GM21576 (cell line): ENCODE measurements around the gene FFAR2.
A peak's percentile ranks its signal among the peaks of the same experiment; 100 is the strongest.
"Not testable (repeated sequence)": the region's sequence is repeated elsewhere in the genome, so short reads cannot be mapped to it uniquely, and the experiment has no call there.

ENCODE experiments used
- ATAC-seq: cut with Tn5 transposase; IDR thresholded peaks from one replicate; pipeline ENCODE4 v1.9.1; 2021; ENCODE audit warnings: mild to moderate bottlenecking, moderate library complexity; ENCODE audit not compliant: unreplicated experiment

Gene FFAR2

GRCh38 chr19:35447606-35448469 is at the start of gene FFAR2:
FFAR2 (plus strand) TSS chr19:35448257; CDS start chr19:35449715, 1,458 bp downstream.
- ATAC-seq, result no peak

DNA sequence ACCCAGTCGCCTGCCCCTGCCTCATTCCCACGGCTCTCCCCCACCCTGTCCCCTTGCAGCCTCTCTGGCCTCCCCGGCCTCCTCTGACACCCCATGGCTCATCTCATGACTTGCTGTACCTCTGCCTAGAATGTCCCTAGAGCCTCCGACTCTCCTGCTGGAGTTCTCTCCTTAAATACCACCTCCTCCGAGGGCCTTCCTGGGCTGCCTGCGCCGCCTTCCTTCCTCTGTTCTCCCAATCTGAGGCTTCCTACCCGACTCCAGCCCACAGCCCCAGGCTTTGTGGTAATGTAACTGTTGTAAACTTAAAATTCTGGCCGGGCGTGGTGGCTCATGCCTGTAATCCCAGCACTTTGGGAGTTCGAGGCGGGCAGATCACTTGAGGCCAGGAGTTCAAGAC is 49.5 kb upstream of the FFAR2 start:
- ATAC-seq, result no peak

DNA sequence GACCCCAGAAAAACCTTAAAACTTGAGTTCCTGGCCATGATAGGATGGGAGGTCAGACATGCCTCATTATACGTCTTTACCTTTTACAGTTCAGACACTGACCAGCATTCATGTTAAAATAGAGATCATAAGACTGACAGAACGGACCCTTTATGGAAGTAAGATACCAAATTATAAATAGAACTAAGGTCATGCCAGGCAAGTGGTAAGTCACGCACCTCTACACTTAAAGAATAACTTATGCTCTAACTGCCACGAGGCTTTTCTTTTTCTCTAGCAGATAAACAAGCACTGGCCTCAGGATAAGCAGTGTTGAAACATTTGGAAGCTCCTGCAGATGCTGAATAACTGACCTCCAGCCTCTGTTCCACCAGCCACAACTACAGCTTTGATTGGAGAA is 48.8 kb upstream of the FFAR2 start:
- ATAC-seq, result no peak

GRCh38 chr19:35399948-35400772 is 47.9 kb upstream of the FFAR2 start:
- ATAC-seq, result no peak

DNA sequence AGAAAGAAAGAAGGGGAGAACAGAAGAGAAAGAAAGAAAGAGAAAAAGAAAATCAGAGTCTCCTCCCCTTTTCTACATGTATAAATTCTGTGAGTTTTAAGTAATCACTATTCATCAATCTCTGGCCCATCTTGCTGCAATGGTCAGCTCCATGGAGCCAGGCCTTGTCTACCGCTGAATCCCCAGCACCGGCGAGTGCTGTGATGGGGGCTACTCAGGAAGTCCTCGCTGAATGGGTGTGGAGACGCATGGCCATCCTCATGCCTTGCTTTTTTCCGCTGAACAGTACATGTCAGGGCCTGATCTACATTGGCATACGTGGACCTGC is 47.3 kb upstream of the FFAR2 start:
- no peak for ATAC-seq

GRCh38 chr19:35401416-35401815 is 46.6 kb upstream of the FFAR2 start:
- not testable (repeated sequence) for ATAC-seq

DNA sequence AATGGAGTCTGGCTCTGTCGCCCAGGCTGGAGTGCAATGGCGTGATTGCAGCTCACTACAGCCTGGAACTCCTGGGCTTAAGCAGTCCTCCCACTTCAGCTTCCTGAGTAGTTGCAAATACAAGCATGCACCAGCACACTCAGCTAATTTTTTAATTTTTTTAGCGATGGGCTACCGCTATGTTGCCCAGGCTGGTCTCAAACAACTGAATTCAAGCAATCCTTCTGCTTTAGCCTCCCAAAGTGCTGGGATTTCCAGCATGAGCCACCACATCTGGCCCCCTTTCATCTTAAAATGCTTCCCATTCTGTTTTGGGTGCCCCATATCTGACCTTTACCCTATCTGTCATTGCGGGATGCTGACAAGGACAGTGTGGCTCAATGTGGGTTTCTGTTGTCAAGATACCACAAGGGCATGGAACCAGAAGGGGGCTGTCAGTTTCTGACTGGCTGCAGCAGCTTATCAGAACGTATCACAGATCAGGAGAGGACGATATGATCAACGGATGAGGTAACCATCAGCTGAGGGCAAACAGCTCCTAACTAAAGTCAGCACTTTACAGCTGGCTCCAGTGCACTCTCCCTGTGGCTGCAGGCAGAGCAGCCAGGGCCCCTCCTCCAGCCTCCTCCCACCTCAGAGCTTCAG is 44.8 kb upstream of the FFAR2 start:
- ATAC-seq, result no peak

DNA sequence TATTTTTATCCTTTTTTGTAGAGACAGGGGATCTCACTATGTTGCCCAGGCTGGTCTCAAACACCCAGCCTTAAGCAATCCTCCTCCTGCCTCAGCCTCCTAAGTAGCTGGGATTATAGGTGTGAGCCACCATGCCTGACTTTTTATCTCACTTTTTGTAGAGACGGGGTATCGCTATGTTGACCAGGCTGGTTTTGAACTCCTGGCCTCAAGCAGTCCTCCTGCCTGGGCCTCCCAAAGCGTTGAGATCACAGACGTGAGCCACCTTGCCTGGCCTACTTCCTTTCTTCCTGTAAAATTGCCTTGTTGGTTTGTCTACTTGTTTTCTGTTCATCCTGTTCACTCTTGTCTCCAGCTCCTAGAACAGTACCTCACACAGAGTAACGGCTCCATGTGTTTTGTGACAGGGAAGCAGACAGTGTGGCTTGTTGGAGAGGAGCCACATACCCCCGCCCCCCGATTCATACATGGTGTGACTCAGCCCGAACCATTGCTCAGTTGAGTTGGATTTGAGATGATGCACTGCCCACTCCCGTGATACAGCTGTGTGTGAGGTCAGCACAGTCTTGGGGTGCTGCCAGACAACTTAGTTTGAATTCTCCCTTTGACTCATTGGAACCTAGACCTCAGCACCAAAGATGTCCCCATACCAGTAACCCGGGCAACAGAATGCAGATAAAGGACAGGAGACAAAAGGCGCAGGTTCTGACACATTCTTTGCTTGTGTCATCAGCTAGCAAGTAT is 43.0 kb upstream of the FFAR2 start:
- peak; percentile 51 for ATAC-seq

GRCh38 chr19:35407619-35408018 is 40.4 kb upstream of the FFAR2 start:
- ATAC-seq, result no peak

GRCh38 chr19:35408284-35409171 is 39.5 kb upstream of the FFAR2 start:
- ATAC-seq, result peak; percentile 48

GRCh38 chr19:35409191-35409590 is 38.9 kb upstream of the FFAR2 start:
- ATAC-seq, result no peak

- ATAC-seq, result no peak
These were observed 37.6 kb upstream of the FFAR2 start for GRCh38 chr19:35410487-35410886.

DNA sequence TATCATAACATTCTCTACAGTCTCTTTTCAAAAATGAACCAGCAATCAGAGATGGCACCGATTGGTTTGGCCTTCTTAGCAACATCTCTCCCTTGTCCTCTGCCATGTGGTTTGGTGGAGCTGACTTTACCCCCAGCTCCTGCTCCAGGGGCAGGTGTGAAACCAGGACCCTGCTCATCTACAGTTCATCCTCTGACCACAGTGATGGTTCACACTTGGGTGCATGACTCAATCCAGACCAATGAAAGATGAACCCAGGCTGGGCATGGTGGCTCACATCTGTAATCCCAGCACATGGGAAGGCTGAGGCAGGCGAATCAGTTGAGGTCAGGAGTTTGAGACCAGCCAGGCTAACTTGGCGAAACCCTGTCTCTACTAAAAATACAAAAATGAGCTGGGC is 33.6 kb upstream of the FFAR2 start:
- no peak for ATAC-seq

- no peak for ATAC-seq
These were observed 31.7 kb upstream of the FFAR2 start for GRCh38 chr19:35416331-35416730.

DNA sequence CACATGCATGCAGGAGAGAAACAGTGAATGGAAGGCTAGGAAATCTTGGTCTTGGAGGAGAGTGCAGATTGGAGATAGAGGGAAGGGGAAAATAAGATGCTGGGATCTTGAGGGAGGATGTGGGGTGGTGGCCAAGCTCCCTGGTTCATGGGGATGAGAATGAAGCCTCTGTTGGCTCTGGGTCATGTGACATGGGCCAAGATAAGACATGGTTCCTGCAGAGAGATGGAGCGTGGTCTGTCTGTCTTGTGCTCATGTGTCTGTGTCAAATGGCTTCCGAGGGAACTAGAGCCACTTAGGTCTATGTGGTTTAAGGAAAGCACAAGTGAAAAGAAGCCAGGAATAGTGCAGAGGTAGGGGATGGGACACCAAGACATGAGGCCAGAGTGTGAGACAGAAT is 30.8 kb upstream of the FFAR2 start:
- no peak for ATAC-seq

- no peak for ATAC-seq
These were observed 30.1 kb upstream of the FFAR2 start for GRCh38 chr19:35417713-35418534.

- ATAC-seq, result no peak
These were observed 29.0 kb upstream of the FFAR2 start for GRCh38 chr19:35419046-35419445.

- no peak for ATAC-seq
These were observed 28.3 kb upstream of the FFAR2 start for GRCh38 chr19:35419805-35420204.

DNA sequence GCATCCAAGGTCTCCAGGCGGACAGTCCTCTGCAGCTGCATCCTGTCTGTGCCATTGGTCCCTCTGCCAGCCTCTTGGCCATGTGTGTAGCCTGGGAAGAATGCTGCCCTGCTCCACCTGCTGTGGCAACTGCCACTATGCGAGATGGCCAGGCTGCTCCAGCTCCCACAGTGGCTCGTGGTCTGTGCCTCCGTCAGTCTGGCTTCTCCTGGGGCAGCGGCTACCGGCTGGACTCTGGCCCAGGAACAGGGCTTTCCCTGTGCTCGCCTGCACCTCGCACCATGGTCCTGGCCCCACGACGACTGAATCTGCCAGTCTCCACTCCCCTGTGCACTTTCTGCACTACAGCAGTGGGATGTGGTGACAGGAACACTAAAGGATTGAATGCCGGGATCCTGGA is 26.7 kb upstream of the FFAR2 start:
- ATAC-seq, result no peak
